Measurements from ENCODE around the gene YARS1.

GRCh38 chr1:32741059-32741412 lies 76.1 kb downstream of the YARS1 start:
- TF ChIP-seq CTCF (IDR thresholded peaks at IDR 0.05; ENCODE audit: low read depth, low read length, missing input control) (no peak), REST (IDR thresholded peaks at IDR 0.05) (no peak)

All from liver (tissue), 2 donors.